Ovary (tissue), 9 donors: ENCODE results near the gene EPX. TPM values are rescaled to one million over a fixed set of nuclear protein-coding genes. Genes with fewer than 3 reads are reported as not detected.

Source experiments
- DNase-seq, 5 donors: peaks; one replicate each; pipeline ENCODE4 v3.0.0-alpha.2; 2019 to 2020
- H3K27ac ChIP-seq, 2 donors: fragments of 200-600 bp; one replicate each; pipeline versions ENCODE4 v1.5.1 to v1.8.0; 2019 to 2022
- H3K27me3 ChIP-seq: fragments of 200-600 bp; one replicate; pipeline ENCODE4 v1.8.0; 2022
- H3K36me3 ChIP-seq: fragments of 200-600 bp; sonication (generic); one replicate; pipeline ENCODE4 v1.5.1; 2019
- H3K4me1 ChIP-seq: one replicate; pipeline ENCODE4 v1.8.1; 2013; ENCODE audit warnings: mild to moderate bottlenecking, moderate library complexity; ENCODE audit not compliant: insufficient read depth
- H3K4me3 ChIP-seq: fragments of 200-600 bp; sonication (generic); one replicate; pipeline ENCODE4 v1.5.1; 2017
- H3K9me3 ChIP-seq, 2 donors: fragments of 200-600 bp in 1 of 2; sonication (generic) in 1 of 2; one replicate each; pipeline versions ENCODE4 v1.5.1 to v1.8.1; 2013 to 2019; ENCODE audit warnings: mild to moderate bottlenecking in 1 of 2, moderate library complexity in 1 of 2
- CTCF ChIP-seq, 3 donors: fragments of 450-650 bp in 2 of 3; fragments of 200-600 bp in 1 of 3; IDR thresholded peaks; one replicate each; pipeline versions ENCODE4 v1.5.1 to v1.8.0; 2016 to 2022; ENCODE audit warnings: antibody characterized with exemption in 3 of 3, mild to moderate bottlenecking in 1 of 3
- EP300 ChIP-seq: sonication (generic); formaldehyde crosslinking; IDR thresholded peaks from one replicate; pipeline ENCODE4 v1.6.1; 2017; ENCODE audit warnings: antibody characterized with exemption
- POLR2A ChIP-seq: fragments of 450-650 bp; IDR thresholded peaks from one replicate; pipeline ENCODE4 v1.6.1; 2017; ENCODE audit warnings: antibody characterized with exemption, mild to moderate bottlenecking, moderate library complexity
- WGBS, 3 donors: extraction: QIAGEN DNeasy Blood & Tissue Kit in 1 of 3; methylation state at CpG; one replicate each; pipeline versions ENCODE4 v1.1.5 to v1.1.7; 2013 to 2017; 5-methylcytosine and 5-hydroxymethylcytosine counted together
- intact Hi-C, 4 donors: fragments of 100-400 bp; cut with DNase I; formaldehyde crosslinking; loops; one replicate each; pipeline versions ENCODE4 v1.11.0 to v1.15.1; 2022 to 2023
- polyA plus RNA-seq, 2 donors: library from polyadenylated mRNA; stranded (reverse); fragments of 200-250 nt in 1 of 2; fragments of 350-450 nt in 1 of 2; fragmentation: Illumina TruSeq in 1 of 2; extraction: RNeasy Lipid Tissue Mini Kit (QIAGEN cat#74804) in 1 of 2; gene quantifications; one replicate each; pipeline ENCODE4 v1.2.3, GENCODE V29; 2013 to 2014
- total RNA-seq, 7 donors: library from RNA; depleted of rRNA in 2 of 7; stranded (reverse); fragments of >200 nt in 2 of 7; fragmentation: NEBNext Ultra II Directional in 3 of 7; extraction: Animal tissue kit (Norgen Biotek cat#: 25700) in 3 of 7; gene quantifications; one replicate each; pipeline versions ENCODE4 v1.1.0 to v1.2.4, GENCODE V29; 2016 to 2023
- donor health status: DM: no; HTN: no; CAD: no; lungs with moderate emphysema.
- donor health status: DM: no; HTN: no; CAD: no.
- donor health status: Bipolar disorder and iron deficiency.
- donor health status: DM: yes; HTN: yes; CAD: no.
- donor health status: DM: no; HTN: no; CAD: no.
- donor health status: DM: yes; HTN: yes; CAD: no.

EPX gene
- total and polyA plus RNA-seq, 9 donors, result not detected

DNA sequence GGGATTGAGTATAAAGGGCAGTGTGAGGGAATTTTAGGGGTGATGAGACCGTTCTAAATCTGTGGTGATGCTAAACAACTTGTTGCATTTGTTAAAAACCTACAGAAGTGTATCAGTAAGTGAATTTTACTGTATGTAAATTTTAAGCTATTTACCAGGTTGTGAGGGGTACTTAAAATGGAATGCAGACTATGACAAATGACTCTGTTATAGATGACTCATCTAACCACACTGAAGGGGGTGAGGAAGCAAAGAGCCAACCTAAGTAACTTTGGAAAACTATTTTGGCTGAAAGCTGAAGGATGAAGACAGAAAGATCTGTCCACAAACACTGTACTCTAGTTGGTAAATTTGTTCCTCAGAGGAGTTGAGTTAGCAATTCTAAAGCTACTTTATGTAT is 31.8 kb downstream of the EPX start:
- intact Hi-C loops, result no loop called here
- no peaks in the 10 kb centered on the region for H3K4me1 ChIP-seq
- H3K36me3 ChIP-seq, result no peaks in the 10 kb centered on the region
- WGBS, 3 donors, result 27 to 46% (median 36%) methylated on average over 1 of the region's 1 CpG
- H3K4me3 ChIP-seq, result no peak overlapping the region
- DNase-seq, result no peak
- H3K27me3 ChIP-seq, result no peaks in the 10 kb centered on the region
- no peak overlapping the region for H3K27ac ChIP-seq
- TF ChIP-seq CTCF (IDR thresholded peaks at IDR 0.05) (no peak), POLR2A (no peak), EP300 (no peak)
- no peaks in the 10 kb centered on the region for H3K9me3 ChIP-seq

GRCh38 chr17:58227733-58228132 is 35.2 kb downstream of the EPX start:
- no peaks in the 10 kb centered on the region for H3K9me3 ChIP-seq
- no peak for DNase-seq
- H3K27ac ChIP-seq, result no peak overlapping the region
- H3K36me3 ChIP-seq, result no peaks in the 10 kb centered on the region
- intact Hi-C loops, result no loop called here
- no peaks in the 10 kb centered on the region for H3K27me3 ChIP-seq
- H3K4me1 ChIP-seq, result no peaks in the 10 kb centered on the region
- no peak for TF ChIP-seq POLR2A
- TF ChIP-seq CTCF (IDR thresholded peaks at IDR 0.05), result no peak
- no peak for TF ChIP-seq EP300
- 76 to 84% (median 77%) methylated on average over 3 of the region's 3 CpGs for WGBS, 3 donors
- no peak overlapping the region for H3K4me3 ChIP-seq

GRCh38 chr17:58228679-58229078 is 36.2 kb downstream of the EPX start:
- 31 to 34% (median 33%) methylated on average over 3 of the region's 3 CpGs for WGBS, 3 donors
- H3K27me3 ChIP-seq, result no peaks in the 10 kb centered on the region
- intact Hi-C loops, result no loop called here

GRCh38 chr17:58229384-58229783 is 36.9 kb downstream of the EPX start:
- H3K9me3 ChIP-seq, result no peaks in the 10 kb centered on the region
- no peaks in the 10 kb centered on the region for H3K36me3 ChIP-seq
- H3K27ac ChIP-seq, result no peak overlapping the region
- intact Hi-C loops, result no loop called here
- no peaks in the 10 kb centered on the region for H3K4me1 ChIP-seq
- 35 to 46% (median 38%) methylated on average over 1 of the region's 1 CpG for WGBS, 3 donors
- H3K27me3 ChIP-seq, result no peaks in the 10 kb centered on the region
- no peak for DNase-seq
- TF ChIP-seq CTCF (IDR thresholded peaks at IDR 0.05), result no peak
- TF ChIP-seq POLR2A, result no peak
- TF ChIP-seq EP300, result no peak
- no peak overlapping the region for H3K4me3 ChIP-seq

More at GRCh38 chr17:58228679-58229078, 36.2 kb downstream of the EPX start:
- H3K27ac ChIP-seq, result no peak overlapping the region
- no peaks in the 10 kb centered on the region for H3K9me3 ChIP-seq
- DNase-seq, result no peak
- H3K4me3 ChIP-seq, result no peak overlapping the region
- H3K4me1 ChIP-seq, result no peaks in the 10 kb centered on the region
- no peaks in the 10 kb centered on the region for H3K36me3 ChIP-seq
- TF ChIP-seq POLR2A (no peak), CTCF (IDR thresholded peaks at IDR 0.05) (no peak), EP300 (no peak)

GRCh38 chr17:58229881-58230280 is 37.4 kb downstream of the EPX start:
- no peak for DNase-seq
- 88 to 91% (median 89%) methylated on average over 4 of the region's 4 CpGs for WGBS, 3 donors

More at GRCh38 chr17:58229881-58230280, 37.4 kb downstream of the EPX start:
- H3K27ac ChIP-seq, result no peak overlapping the region
- no peak overlapping the region for H3K4me3 ChIP-seq
- TF ChIP-seq CTCF (IDR thresholded peaks at IDR 0.05) (no peak), EP300 (no peak), POLR2A (no peak)
- no peaks in the 10 kb centered on the region for H3K9me3 ChIP-seq
- no peaks in the 10 kb centered on the region for H3K27me3 ChIP-seq
- no peaks in the 10 kb centered on the region for H3K4me1 ChIP-seq
- intact Hi-C loops, result no loop called here
- no peaks in the 10 kb centered on the region for H3K36me3 ChIP-seq
